ENCODE measurements around the gene PHACTR1.

Gene PHACTR1

GRCh38 chr6:13025893-13026499 is 309.4 kb downstream of the PHACTR1 start:
- no peak overlapping the region for H3K4me3 ChIP-seq (ENCODE audit: low read depth, low read length)
- ChIA-PET POLR2A (no interaction called here), CTCF (no interaction called here)
- DNase-seq (ENCODE audit: low read depth, low spot score): no peak
- no peak for TF ChIP-seq CTCF (IDR thresholded peaks at IDR 0.05; ENCODE audit: insufficient read depth, low read length, missing control alignments)

GRCh38 chr6:13026557-13026956 is 310.0 kb downstream of the PHACTR1 start:
- H3K4me3 ChIP-seq (ENCODE audit: low read depth, low read length): no peak overlapping the region
- DNase-seq (ENCODE audit: low read depth, low spot score): no peak
- no peak for TF ChIP-seq CTCF (IDR thresholded peaks at IDR 0.05; ENCODE audit: insufficient read depth, low read length, missing control alignments)
- POLR2A ChIA-PET: no interaction called here
- CTCF ChIA-PET: no interaction called here

GRCh38 chr6:13027207-13027606 is 310.6 kb downstream of the PHACTR1 start:
- TF ChIP-seq CTCF (IDR thresholded peaks at IDR 0.05; ENCODE audit: insufficient read depth, low read length, missing control alignments): no peak

GRCh38 chr6:13030396-13030795 is 313.8 kb downstream of the PHACTR1 start:
- ChIA-PET CTCF (no interaction called here), POLR2A (no interaction called here)
- no peak for TF ChIP-seq CTCF (IDR thresholded peaks at IDR 0.05; ENCODE audit: insufficient read depth, low read length, missing control alignments)
- H3K4me3 ChIP-seq (ENCODE audit: low read depth, low read length): no peak overlapping the region
- DNase-seq (ENCODE audit: low read depth, low spot score): no peak

More at GRCh38 chr6:13027207-13027606, 310.6 kb downstream of the PHACTR1 start:
- H3K4me3 ChIP-seq (ENCODE audit: low read depth, low read length): no peak overlapping the region
- no peak for DNase-seq (ENCODE audit: low read depth, low spot score)
- ChIA-PET CTCF (no interaction called here), POLR2A (no interaction called here)

- no peak overlapping the region for H3K4me3 ChIP-seq (ENCODE audit: low read depth, low read length)
- ChIA-PET CTCF (no interaction called here), POLR2A (no interaction called here)
- DNase-seq (ENCODE audit: low read depth, low spot score): no peak
- no peak for TF ChIP-seq CTCF (IDR thresholded peaks at IDR 0.05; ENCODE audit: insufficient read depth, low read length, missing control alignments)
These were observed 316.0 kb downstream of the PHACTR1 start for GRCh38 chr6:13032566-13032965.

GRCh38 chr6:13033145-13033544 is 316.6 kb downstream of the PHACTR1 start:
- no peak for DNase-seq (ENCODE audit: low read depth, low spot score)
- POLR2A ChIA-PET: no interaction called here
- no peak for TF ChIP-seq CTCF (IDR thresholded peaks at IDR 0.05; ENCODE audit: insufficient read depth, low read length, missing control alignments)
- CTCF ChIA-PET: no interaction called here
- no peak overlapping the region for H3K4me3 ChIP-seq (ENCODE audit: low read depth, low read length)
